K562 (cell line): ENCODE measurements around the gene FMO1. TPM values are rescaled to one million over a fixed set of nuclear protein-coding genes. Genes with fewer than 3 reads are reported as not detected.

Experiments
- ATAC-seq: fragments of 200-7000 bp; cut with Tn5 transposase; 3 replicates; pipeline ENCODE4 v1.9.1; 2020; ENCODE audit warnings: moderate library complexity
- BruUV-seq: library from RNA; stranded (reverse); fragments of 400-500 nt; replicated peaks from 2 replicates; lab custom pipeline; 2021; lab: Mats Ljungman, UMichigan
- CTCF ChIA-PET: fragments of 300-600 bp; formaldehyde crosslinking; extraction: SDS; loops from one replicate; lab custom pipeline; 2021; ENCODE audit warnings: low intra/inter-chr PET ratio; lab: Yijun Ruan, JAX
- POLR2A ChIA-PET: fragments of 300-600, 350-650 bp; sonication (Branson Sonifier 250); formaldehyde crosslinking; extraction: SDS; loops from one replicate; lab custom pipeline; 2021; ENCODE audit warnings: antibody characterized with exemption, inconsistent platforms; lab: Yijun Ruan, JAX
- DNase-seq, 4 experiments: peaks; one replicate each; pipeline versions ENCODE4 v3.0.0 to v3.0.0-alpha.2; 2011 to 2018; ENCODE audit warnings: low spot score in 3 of 4, mixed read lengths in 3 of 4; ENCODE audit errors: extremely low read depth in 1 of 4
- FAIRE-seq: peaks from 2 replicates; lab custom pipeline; 2011; peaks lifted over from hg19 to GRCh38; lab: Jason Lieb, UNC
- H2AFZ ChIP-seq: 2 replicates; pipeline ENCODE4 v1.6.0; 2011; ENCODE audit warnings: low read depth, low read length, control low read depth, inconsistent platforms
- H3K27ac ChIP-seq: fragments of 200-600 bp; 3 replicates; pipeline ENCODE4 v1.8.0; 2011; ENCODE audit warnings: low read depth, mild to moderate bottlenecking, control low read depth, inconsistent platforms, low read length, moderate library complexity, mixed read lengths; ENCODE audit errors: extremely low read depth
- H3K27me3 ChIP-seq, 2 experiments: fragments of 300-600 bp in 1 of 2; 2 replicates in 1 of 2; 3 replicates in 1 of 2; pipeline versions ENCODE4 v1.6.0 to v1.8.0; 2011; ENCODE audit warnings: inconsistent platforms in 2 of 2, low read length in 2 of 2, mild to moderate bottlenecking in 1 of 2, mixed read lengths in 1 of 2, moderate library complexity in 1 of 2; ENCODE audit not compliant: control insufficient read depth in 2 of 2, insufficient read depth in 2 of 2
- H3K36me3 ChIP-seq: fragments of 300-600 bp; 3 replicates; pipeline ENCODE4 v1.8.0; 2011; ENCODE audit warnings: mild to moderate bottlenecking, low read length, inconsistent platforms; ENCODE audit not compliant: control insufficient read depth, insufficient read depth
- H3K4me1 ChIP-seq, 2 experiments: fragments of 200-600 bp in 1 of 2; replicated peaks in 1 of 2; 2 replicates in 1 of 2; 3 replicates in 1 of 2; pipeline versions ENCODE4 v1.5.1 to v1.8.0; 2011; ENCODE audit warnings: inconsistent platforms in 2 of 2, low read length in 2 of 2, mild to moderate bottlenecking in 1 of 2, mixed read lengths in 1 of 2, moderate library complexity in 1 of 2; ENCODE audit not compliant: control insufficient read depth in 2 of 2, insufficient read depth in 2 of 2
- H3K4me2 ChIP-seq: 2 replicates; pipeline ENCODE4 v1.6.1; 2011; ENCODE audit warnings: low read length, control low read depth, inconsistent platforms, mixed read lengths; ENCODE audit not compliant: insufficient read depth
- H3K4me3 ChIP-seq: fragments of 200-600 bp; sonication (generic), shearing (Covaris generic); 2 replicates; pipeline ENCODE4 v1.5.1; 2016; ENCODE audit warnings: control low read depth, inconsistent platforms
- H3K79me2 ChIP-seq: fragments of 200-600 bp; 3 replicates; pipeline ENCODE4 v1.8.0; 2011; ENCODE audit warnings: low read length, inconsistent platforms; ENCODE audit not compliant: control insufficient read depth, insufficient read depth
- H3K9ac ChIP-seq, 2 experiments: 2 replicates each; pipeline versions ENCODE4 v1.6.0 to v1.6.1; 2011; ENCODE audit warnings: low read depth in 2 of 2, low read length in 2 of 2, control low read depth in 1 of 2, inconsistent platforms in 1 of 2, mild to moderate bottlenecking in 1 of 2, mixed read lengths in 1 of 2; ENCODE audit not compliant: insufficient read depth in 1 of 2
- H3K9me1 ChIP-seq: one replicate; pipeline ENCODE4 v1.6.0; 2011; ENCODE audit warnings: inconsistent platforms, mild to moderate bottlenecking, low read length, moderate library complexity; ENCODE audit not compliant: control insufficient read depth, insufficient read depth
- H3K9me3 ChIP-seq: replicated peaks from 2 replicates; pipeline ENCODE4 v1.5.1; 2011; ENCODE audit warnings: low read depth, low read length, inconsistent platforms; ENCODE audit not compliant: control insufficient read depth, insufficient read depth
- H4K20me1 ChIP-seq: replicated peaks from 2 replicates; pipeline ENCODE4 v1.6.1; 2011; ENCODE audit warnings: low read length, inconsistent platforms, mixed read lengths; ENCODE audit not compliant: control insufficient read depth, insufficient read depth
- DEAF1 ChIP-seq: fragments of 450-650 bp; formaldehyde crosslinking; IDR thresholded peaks from 2 replicates; pipeline ENCODE4 v1.4.0; 2020; ENCODE audit warnings: mild to moderate bottlenecking, moderate library complexity
- FOXA3 ChIP-seq, 2 experiments: fragments of 450-650 bp in 1 of 2; sonication (generic) in 1 of 2; formaldehyde crosslinking; IDR thresholded peaks in 1 of 2; conservative IDR thresholded peaks in 1 of 2; 2 replicates each; pipeline versions ENCODE4 v1.4.0 to v1.8.0; 2020 to 2022; ENCODE audit warnings: mild to moderate bottlenecking in 2 of 2, missing genetic modification reagents in 1 of 2
- KAT7 ChIP-seq: sonication (generic); formaldehyde crosslinking; IDR thresholded peaks from 2 replicates; pipeline ENCODE4 v1.8.0; 2022; ENCODE audit warnings: missing genetic modification reagents, mild to moderate bottlenecking, borderline replicate concordance
- NFYB ChIP-seq: IDR thresholded peaks from 2 replicates; pipeline ENCODE4 v1.6.1; 2011; ENCODE audit warnings: mild to moderate bottlenecking, moderate library complexity; ENCODE audit not compliant: insufficient read length; ENCODE audit errors: extremely low read depth
- NR1H2 ChIP-seq: sonication (generic); formaldehyde crosslinking; IDR thresholded peaks from 2 replicates; pipeline ENCODE4 v1.4.0; 2020; ENCODE audit warnings: mild to moderate bottlenecking, missing genetic modification reagents
- RAD21 ChIP-seq, 2 experiments: fragments of 250-450 bp in 1 of 2; fragments of 450-650 bp in 1 of 2; sonication (Bioruptor Pico) in 1 of 2; formaldehyde crosslinking in 1 of 2; IDR thresholded peaks in 1 of 2; conservative IDR thresholded peaks in 1 of 2; 2 replicates each; pipeline versions ENCODE4 v1.4.0 to v1.8.0; 2020 to 2022; ENCODE audit warnings: mild to moderate bottlenecking in 2 of 2, moderate library complexity in 1 of 2
- SMC3 ChIP-seq: conservative IDR thresholded peaks from 2 replicates; pipeline ENCODE4 v1.6.1; 2011; ENCODE audit warnings: low read depth, low read length, improper control_type of control experiment; ENCODE audit not compliant: insufficient read depth
- SNRNP70 ChIP-seq: fragments of 200-400 bp; formaldehyde crosslinking; optimal IDR thresholded peaks from 2 replicates; pipeline ENCODE3; 2017; ENCODE audit warnings: low read depth, low read length
- STAG1 ChIP-seq: sonication (generic); formaldehyde crosslinking; IDR thresholded peaks from 2 replicates; pipeline ENCODE4 v1.5.0; 2020; ENCODE audit warnings: missing genetic modification reagents, borderline replicate concordance
- ZNF311 ChIP-seq: fragments of 250-450 bp; sonication (Bioruptor Pico); IDR thresholded peaks from 2 replicates; pipeline ENCODE4 v1.4.0; 2020; ENCODE audit warnings: mild to moderate bottlenecking, moderate library complexity
- WGBS: fragments of 100-300 bp; shearing (Covaris generic); methylation state at CpG from one replicate; pipeline ENCODE4 v1.1.6; 2016; ENCODE audit warnings: low coverage, mixed read lengths; ENCODE audit not compliant: insufficient coverage; ENCODE audit errors: missing lambda C conversion rate; 5-methylcytosine and 5-hydroxymethylcytosine counted together
- in situ Hi-C: fragments of 300-500 bp; cut with MboI; formaldehyde crosslinking; loops from 4 replicates; pipeline ENCODE4 v1.15.0; 2018; ENCODE audit warnings: inconsistent platforms, mixed read lengths
- intact Hi-C: fragments of 100-400 bp; cut with micrococcal nuclease; formaldehyde crosslinking; loops from 2 replicates; pipeline ENCODE4 v1.14.2; 2022
- polyA plus RNA-seq, 8 experiments: library from polyadenylated mRNA; depleted of rRNA in 4 of 8; stranded (reverse) in 5 of 8; unstranded in 3 of 8; fragments of >200 nt; fragmentation: Nextera tagmentation in 2 of 8; fragmentation: Illumina TruSeq in 1 of 8; extraction: Ambion mirVana in 2 of 8; extraction: Trizol in 1 of 8; gene quantifications; 2 replicates each; pipeline versions ENCODE4 v1.2.1 to v1.2.3, GENCODE V29; 2011 to 2014; ENCODE audit warnings: inconsistent platforms in 1 of 8, missing spikeins in 1 of 8
- total RNA-seq, 7 experiments: library from RNA; depleted of rRNA in 6 of 7; stranded (reverse); fragments of >200 nt in 6 of 7; fragmentation: Illumina TruSeq in 2 of 7; extraction: Trizol in 2 of 7; gene quantifications; 2 replicates each; pipeline versions ENCODE4 v1.2.1 to v1.2.3, GENCODE V29; 2011 to 2021; ENCODE audit warnings: low replicate concordance in 1 of 7
- TF ChIP-seq, protein P1 (sequence below), 2 experiments: fragments of 450-650 bp; formaldehyde crosslinking in 1 of 2; IDR thresholded peaks; 2 replicates each; pipeline versions ENCODE4 v1.4.0 to v1.6.1; 2014 to 2020; ENCODE audit warnings: mild to moderate bottlenecking in 2 of 2, borderline replicate concordance in 1 of 2, low read depth in 1 of 2

The FMO1 gene
- total and polyA plus RNA-seq, 9 of the 15 experiments (the other 6 are each of a cell fraction or from before 2014, with no cell fraction given): not detected

DNA sequence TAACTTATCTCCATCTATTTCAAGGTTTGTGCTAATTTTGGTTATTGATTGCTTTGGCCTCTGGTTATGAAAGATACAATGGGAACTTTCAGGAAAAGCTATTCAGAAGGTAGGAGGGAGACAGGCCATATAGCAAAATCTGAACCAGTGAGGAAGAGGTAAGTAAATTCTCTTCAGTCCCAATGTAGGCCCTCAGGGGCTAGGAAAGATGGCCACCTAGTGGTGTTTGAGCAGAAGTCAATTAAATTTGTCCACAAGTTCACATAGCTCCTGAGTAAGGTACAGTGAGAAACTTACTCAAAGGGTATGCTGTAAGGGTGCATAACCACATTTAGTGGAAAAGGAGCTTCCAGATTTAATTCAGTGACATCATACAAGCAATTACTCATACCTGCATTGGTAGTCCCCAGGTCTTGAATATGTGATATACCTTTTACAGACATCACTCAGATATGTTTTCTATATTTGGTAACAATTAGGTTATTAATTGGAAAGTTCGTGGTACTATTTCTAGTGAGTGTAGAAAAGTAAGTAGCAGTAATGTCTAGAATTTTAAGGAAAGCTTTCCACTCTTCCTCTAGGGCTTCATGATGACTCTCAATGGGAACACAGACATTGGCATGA lies 21.4 kb upstream of the FMO1 start:
- intact Hi-C loops: loop anchor here (5.0 kb wide), 1 partner anchor 1300 kb away; no protein-coding TSS in a partner anchor
- 0% methylated on average over 1 of the region's 1 CpG for WGBS
- in situ Hi-C loops: no loop called here
- H3K4me1 ChIP-seq: no peaks in the 10 kb centered on the region
- no peaks in the 10 kb centered on the region for H3K79me2 ChIP-seq
- no peak for FAIRE-seq
- H3K4me2 ChIP-seq: no peak overlapping the region
- peak; percentile 40 to 50 (median 47) for DNase-seq
- no peaks in the 10 kb centered on the region for H3K9me1 ChIP-seq
- no TSS peak for BruUV-seq
- no peak overlapping the region for H3K27ac ChIP-seq
- ChIA-PET POLR2A (no interaction called here), CTCF (interaction anchor here (1.1 kb wide), 1 partner anchor 1299 kb away, joined by 3 read pairs; no protein-coding TSS in a partner anchor)
- H3K9me3 ChIP-seq: no peaks in the 10 kb centered on the region
- H3K9ac ChIP-seq: no peak overlapping the region
- H3K36me3 ChIP-seq: no peaks in the 10 kb centered on the region
- no peaks in the 10 kb centered on the region for H4K20me1 ChIP-seq
- no peak overlapping the region for H3K4me3 ChIP-seq
- H3K27me3 ChIP-seq: no peaks in the 10 kb centered on the region
- H2AFZ ChIP-seq: no peak overlapping the region
- peak; percentile 88 for ATAC-seq
- TF ChIP-seq ZNF311 (CRISPR knock-in tag) (no peak), SNRNP70 (no peak), SMC3 (peak; percentile 59), DEAF1 (peak; percentile 13; the same call in 1 of the 2 replicates), NFYB (no peak), RAD21 (CRISPR knock-in tag; conservative IDR thresholded peaks at IDR 0.05 in 1 of 2, IDR thresholded peaks at IDR 0.05 in 1 of 2) (peak; percentile 41 to 65; a peak in 3 of 4 replicates), STAG1 (CRISPR knock-in tag) (no peak), FOXA3 (CRISPR knock-in tag; conservative IDR thresholded peaks at IDR 0.05 in 1 of 2, IDR thresholded peaks at IDR 0.05 in 1 of 2) (no peak), KAT7 (CRISPR knock-in tag) (no peak), NR1H2 (no peak)
- TF ChIP-seq, protein P1, sequence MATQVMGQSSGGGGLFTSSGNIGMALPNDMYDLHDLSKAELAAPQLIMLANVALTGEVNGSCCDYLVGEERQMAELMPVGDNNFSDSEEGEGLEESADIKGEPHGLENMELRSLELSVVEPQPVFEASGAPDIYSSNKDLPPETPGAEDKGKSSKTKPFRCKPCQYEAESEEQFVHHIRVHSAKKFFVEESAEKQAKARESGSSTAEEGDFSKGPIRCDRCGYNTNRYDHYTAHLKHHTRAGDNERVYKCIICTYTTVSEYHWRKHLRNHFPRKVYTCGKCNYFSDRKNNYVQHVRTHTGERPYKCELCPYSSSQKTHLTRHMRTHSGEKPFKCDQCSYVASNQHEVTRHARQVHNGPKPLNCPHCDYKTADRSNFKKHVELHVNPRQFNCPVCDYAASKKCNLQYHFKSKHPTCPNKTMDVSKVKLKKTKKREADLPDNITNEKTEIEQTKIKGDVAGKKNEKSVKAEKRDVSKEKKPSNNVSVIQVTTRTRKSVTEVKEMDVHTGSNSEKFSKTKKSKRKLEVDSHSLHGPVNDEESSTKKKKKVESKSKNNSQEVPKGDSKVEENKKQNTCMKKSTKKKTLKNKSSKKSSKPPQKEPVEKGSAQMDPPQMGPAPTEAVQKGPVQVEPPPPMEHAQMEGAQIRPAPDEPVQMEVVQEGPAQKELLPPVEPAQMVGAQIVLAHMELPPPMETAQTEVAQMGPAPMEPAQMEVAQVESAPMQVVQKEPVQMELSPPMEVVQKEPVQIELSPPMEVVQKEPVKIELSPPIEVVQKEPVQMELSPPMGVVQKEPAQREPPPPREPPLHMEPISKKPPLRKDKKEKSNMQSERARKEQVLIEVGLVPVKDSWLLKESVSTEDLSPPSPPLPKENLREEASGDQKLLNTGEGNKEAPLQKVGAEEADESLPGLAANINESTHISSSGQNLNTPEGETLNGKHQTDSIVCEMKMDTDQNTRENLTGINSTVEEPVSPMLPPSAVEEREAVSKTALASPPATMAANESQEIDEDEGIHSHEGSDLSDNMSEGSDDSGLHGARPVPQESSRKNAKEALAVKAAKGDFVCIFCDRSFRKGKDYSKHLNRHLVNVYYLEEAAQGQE (IDR thresholded peaks at IDR 0.05; ENCODE audit: borderline replicate concordance): peak; percentile 20; the same call in 1 of the 2 replicates
- TF ChIP-seq, protein P1 (CRISPR knock-in tag; IDR thresholded peaks at IDR 0.05; ENCODE audit: low read depth): no peak
